Body of pancreas (tissue), 4 donors: Measurements from ENCODE around the gene CD151. TPM values are rescaled to one million over a fixed set of nuclear protein-coding genes. Genes with fewer than 3 reads are reported as not detected.

Experiments used
- ATAC-seq: fragments of 150-250 bp; one replicate; pipeline ENCODE4 v1.9.1; 2016
- DNase-seq, 4 donors: peaks; one replicate each; pipeline ENCODE4 v3.0.0-alpha.2; 2019
- H3K27ac ChIP-seq, 4 donors: fragments of 200-600 bp; sonication (generic); 1 replicate in 3 of 4; 2 replicates in 1 of 4; pipeline versions ENCODE4 v1.5.1 to v1.6.1; 2016 to 2019; ENCODE audit warnings: mild to moderate bottlenecking in 1 of 4, mixed read lengths in 1 of 4, moderate library complexity in 1 of 4
- H3K27me3 ChIP-seq, 2 donors: fragments of 200-600 bp; sonication (generic); one replicate each; pipeline ENCODE4 v1.6.0; 2016; ENCODE audit warnings: mild to moderate bottlenecking in 1 of 2
- H3K36me3 ChIP-seq, 2 donors: fragments of 200-600 bp; sonication (generic); replicated peaks in 1 of 2; 2 replicates each; pipeline ENCODE4 v1.5.1; 2016; ENCODE audit warnings: low read depth in 2 of 2; ENCODE audit not compliant: insufficient read depth in 1 of 2
- H3K4me1 ChIP-seq: fragments of 200-600 bp; sonication (generic); one replicate; pipeline ENCODE4 v1.6.0; 2016
- H3K4me3 ChIP-seq, 2 donors: fragments of 200-600 bp; sonication (generic); 1 replicate in 1 of 2; 2 replicates in 1 of 2; pipeline ENCODE4 v1.5.1; 2016 to 2019
- H3K9me3 ChIP-seq, 3 donors: fragments of 200-600 bp; sonication (generic); 1 replicate in 2 of 3; 2 replicates in 1 of 3; pipeline ENCODE4 v1.5.1; 2016
- CTCF ChIP-seq, 7 experiments: fragments of 450-650 bp in 4 of 7; fragments of 200-600 bp in 3 of 7; sonication (generic) in 3 of 7; IDR thresholded peaks; one replicate each; pipeline ENCODE4 v1.5.1; 2016 to 2019; ENCODE audit warnings: antibody characterized with exemption in 7 of 7
- POLR2A ChIP-seq, 3 donors: fragments of 450-650 bp; IDR thresholded peaks; one replicate each; pipeline ENCODE4 v1.6.1; 2016; ENCODE audit warnings: antibody characterized with exemption in 3 of 3, mild to moderate bottlenecking in 2 of 3
- WGBS, 2 donors: methylation state at CpG; one replicate each; pipeline ENCODE4 v1.1.5; 2017; 5-methylcytosine and 5-hydroxymethylcytosine counted together
- intact Hi-C: fragments of 100-400 bp; cut with DNase I; formaldehyde crosslinking; loops from one replicate; pipeline ENCODE4 v1.15.1; 2023
- total RNA-seq, 2 donors: library from RNA; depleted of rRNA; stranded (reverse); fragments of >200 nt; gene quantifications; one replicate each; pipeline ENCODE4 v1.1.0, GENCODE V29; 2016

CD151 gene
- total RNA-seq, 2 donors from 2014 or later, result 152 to 282 TPM

GRCh38 chr11:801097-801780 is 31.5 kb upstream of the CD151 start:
- TF ChIP-seq CTCF (IDR thresholded peaks at IDR 0.05) (no peak), POLR2A (IDR thresholded peaks at IDR 0.05) (no peak)
- Histone ChIP-seq H3K4me3 (no peak overlapping the region), H3K36me3 (no peaks in the 10 kb centered on the region), H3K27me3 (no peaks in the 10 kb centered on the region), H3K27ac (no peak overlapping the region), H3K4me1 (peaks cover 46% of the 10 kb centered on the region), H3K9me3 (no peaks in the 10 kb centered on the region)
- DNase-seq (no peak), ATAC-seq (no peak)
- 78 to 87% methylated on average over 4 to 20 of the region's 20 CpGs for WGBS, 2 donors
- intact Hi-C loops, result no loop called here

GRCh38 chr11:802018-802617 is 30.6 kb upstream of the CD151 start:
- Histone ChIP-seq H3K27ac (no peak overlapping the region), H3K4me1 (peaks cover 38% of the 10 kb centered on the region), H3K27me3 (no peaks in the 10 kb centered on the region), H3K9me3 (no peaks in the 10 kb centered on the region), H3K4me3 (no peak overlapping the region), H3K36me3 (no peaks in the 10 kb centered on the region)
- intact Hi-C loops, result no loop called here
- TF ChIP-seq CTCF (IDR thresholded peaks at IDR 0.05), result no peak
- TF ChIP-seq POLR2A (IDR thresholded peaks at IDR 0.05), result no peak
- 94 to 97% methylated on average over 16 to 21 of the region's 21 CpGs for WGBS, 2 donors
- DNase-seq (no peak), ATAC-seq (no peak)

- intact Hi-C loops, result no loop called here
- no peak overlapping the region for H3K27ac ChIP-seq
- no peaks in the 10 kb centered on the region for H3K36me3 ChIP-seq
- H3K27me3 ChIP-seq, result no peaks in the 10 kb centered on the region
- H3K9me3 ChIP-seq, result no peaks in the 10 kb centered on the region
- no peak for TF ChIP-seq CTCF (IDR thresholded peaks at IDR 0.05)
- no peak for TF ChIP-seq POLR2A (IDR thresholded peaks at IDR 0.05)
- DNase-seq, result no peak
- 88 to 92% methylated on average over 10 to 28 of the region's 28 CpGs for WGBS, 2 donors
- ATAC-seq, result no peak
- H3K4me3 ChIP-seq, result no peak overlapping the region
- peaks cover 31% of the 10 kb centered on the region for H3K4me1 ChIP-seq
Measured at GRCh38 chr11:802693-803466, 29.9 kb upstream of the CD151 start.

GRCh38 chr11:803467-803742 is 29.3 kb upstream of the CD151 start:
- Histone ChIP-seq H3K36me3 (no peaks in the 10 kb centered on the region), H3K9me3 (no peaks in the 10 kb centered on the region), H3K4me3 (no peak overlapping the region), H3K4me1 (peaks cover 32% of the 10 kb centered on the region), H3K27me3 (no peaks in the 10 kb centered on the region), H3K27ac (no peak overlapping the region)
- intact Hi-C loops, result no loop called here
- WGBS, 2 donors, result 20 to 64% methylated on average over 1 to 7 of the region's 8 CpGs
- TF ChIP-seq POLR2A (IDR thresholded peaks at IDR 0.05) (no peak), CTCF (IDR thresholded peaks at IDR 0.05) (no peak)
- ATAC-seq (no peak), DNase-seq (no peak)
